HL-60 (cell line): ENCODE measurements around the gene TFAP2D.

Experiments used
- CTCF ChIP-seq: IDR thresholded peaks from one replicate; pipeline ENCODE4 v1.5.1; 2011; ENCODE audit warnings: low read length, control low read depth, inconsistent platforms; ENCODE audit not compliant: insufficient read depth
- GABPA ChIP-seq: IDR thresholded peaks from 2 replicates; pipeline ENCODE4 v1.6.1; 2012; ENCODE audit warnings: low read depth
- POLR2AphosphoS5 ChIP-seq: IDR thresholded peaks from 2 replicates; pipeline ENCODE4 v1.6.1; 2012; ENCODE audit warnings: low read depth
- REST ChIP-seq: IDR thresholded peaks from 2 replicates; pipeline ENCODE4 v1.6.1; 2012; ENCODE audit warnings: low read depth; ENCODE audit not compliant: insufficient replicate concordance
- SPI1 ChIP-seq: IDR thresholded peaks from 2 replicates; pipeline ENCODE4 v1.6.1; 2012; ENCODE audit warnings: low read depth, mild to moderate bottlenecking, borderline replicate concordance

- TF ChIP-seq CTCF (no peak), POLR2AphosphoS5 (no peak), GABPA (no peak), REST (no peak), SPI1 (no peak)
These were observed 79.4 kb downstream of the TFAP2D start for GRCh38 chr6:50792771-50793170.
